Fibroblast of lung (primary cell): Measurements from ENCODE around the gene DPP6.

Experiments used
- CTCF ChIP-seq, 2 donors: IDR thresholded peaks in 1 of 2; conservative IDR thresholded peaks in 1 of 2; 1 replicate in 1 of 2; 2 replicates in 1 of 2; pipeline ENCODE4 v1.5.1; 2011 to 2012; ENCODE audit warnings: low read length in 2 of 2, control low read depth in 1 of 2, inconsistent platforms in 1 of 2, low read depth in 1 of 2, mild to moderate bottlenecking in 1 of 2
- EZH2 ChIP-seq: IDR thresholded peaks from 2 replicates; pipeline ENCODE4 v1.5.1; 2012; ENCODE audit warnings: low read length, control low read depth, mild to moderate bottlenecking; ENCODE audit errors: missing control alignments

- TF ChIP-seq CTCF (conservative IDR thresholded peaks at IDR 0.05 in 1 of 2, IDR thresholded peaks at IDR 0.05 in 1 of 2; ENCODE audit: low read depth in 1 of 2, low read length in 2 of 2) (no peak), EZH2 (no peak)
Measured at GRCh38 chr7:154865984-154866685, 813.9 kb downstream of the DPP6 start.
